ENCODE results near the gene IGSF21.

Gene IGSF21

DNA sequence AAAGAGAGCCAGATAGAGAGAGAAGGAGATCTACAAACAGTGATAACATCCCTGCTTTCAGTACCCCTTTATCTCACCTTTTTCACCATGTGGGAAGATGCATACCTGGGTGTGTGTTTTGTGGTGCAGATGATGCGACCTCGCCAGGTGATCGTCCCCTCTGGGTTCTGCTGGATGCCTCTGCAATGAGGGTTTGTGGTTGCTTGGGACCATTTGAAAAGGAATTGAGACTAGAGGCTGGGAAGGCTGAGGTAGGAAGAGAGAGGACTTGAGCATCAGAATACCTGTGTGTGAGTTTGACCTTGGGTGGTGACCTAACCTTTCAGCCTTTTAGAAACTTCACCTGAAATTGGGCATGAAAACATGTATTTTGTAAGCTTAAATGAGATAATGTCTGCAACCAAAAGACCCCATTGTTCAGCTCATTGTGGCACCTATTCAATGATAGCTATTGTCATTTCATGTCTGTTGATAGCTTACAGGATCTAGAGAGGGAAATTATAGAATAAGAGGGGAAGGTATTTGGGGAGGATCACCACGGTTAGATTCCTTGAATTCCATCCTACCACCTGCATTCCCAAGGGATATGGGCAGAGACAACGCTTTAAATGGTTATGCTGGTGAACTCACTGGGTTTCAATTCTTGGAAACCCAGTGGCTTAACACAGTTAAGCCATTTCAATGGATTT is 125.7 kb downstream of the IGSF21 start:
- DNase-seq = no peak

DNA sequence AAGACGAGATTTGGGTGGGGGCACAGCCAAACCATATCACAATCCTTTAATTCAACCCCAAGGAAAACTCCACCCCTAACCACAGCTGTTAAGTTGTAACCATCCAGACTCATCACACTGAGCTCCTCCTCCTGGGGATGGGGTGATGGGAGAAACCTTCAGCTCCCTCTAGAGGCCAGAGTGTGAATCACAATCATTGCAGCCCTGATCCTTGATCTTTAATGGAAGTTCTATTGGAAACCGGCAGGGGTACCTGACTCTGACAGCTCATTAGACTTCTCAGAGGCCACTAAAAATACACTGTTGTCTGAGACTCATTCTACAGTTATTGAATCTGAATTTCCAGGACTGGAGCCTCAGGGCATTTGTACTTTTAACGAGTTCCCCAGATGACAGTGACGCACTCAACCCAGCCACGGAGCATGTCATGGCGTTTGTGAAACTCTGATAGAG is 127.2 kb downstream of the IGSF21 start:
- DNase-seq = peak; percentile 80

DNA sequence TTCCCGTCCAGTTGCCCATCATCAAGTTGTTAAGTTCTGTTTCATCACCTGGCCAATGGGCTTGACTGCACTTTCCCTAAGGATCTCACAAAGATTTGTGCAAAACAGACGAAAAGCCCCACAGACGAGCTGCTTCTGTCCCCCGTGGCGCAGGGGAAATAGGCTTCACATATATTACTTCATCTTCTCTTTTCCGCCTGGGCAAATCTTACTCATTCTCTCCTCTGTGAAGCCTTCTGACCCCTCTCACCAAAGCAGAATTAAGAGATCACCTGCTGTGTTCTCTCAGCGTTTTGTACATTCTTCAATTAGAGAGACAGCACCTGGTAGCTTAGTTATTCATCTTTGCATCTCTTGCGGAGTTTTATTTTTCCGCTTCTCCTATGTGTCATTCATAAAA is 129.8 kb downstream of the IGSF21 start:
- DNase-seq = no peak

DNA sequence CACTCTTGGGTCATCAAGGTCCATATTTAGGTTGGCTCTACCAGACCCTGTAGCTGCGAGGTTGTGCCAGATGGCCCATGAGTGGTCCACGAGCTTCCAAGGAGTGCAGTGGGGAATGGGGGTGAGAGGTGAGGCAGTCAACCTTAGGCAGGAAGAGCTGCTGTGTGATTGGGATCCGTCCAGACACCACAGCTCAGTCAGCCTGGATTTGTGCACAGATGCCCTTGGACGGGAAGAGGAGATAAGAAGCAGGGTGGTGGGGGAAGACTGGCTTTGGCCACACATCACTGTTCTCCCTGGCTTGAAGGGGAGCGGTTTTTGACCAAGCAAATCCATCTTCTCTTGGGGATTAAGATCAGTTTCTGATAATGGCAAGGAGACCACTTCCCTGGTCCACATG is 130.6 kb downstream of the IGSF21 start:
- no peak for DNase-seq

GRCh38 chr1:18239671-18240070 is 132.1 kb downstream of the IGSF21 start:
- no peak for DNase-seq

GRCh38 chr1:18240906-18241305 is 133.3 kb downstream of the IGSF21 start:
- DNase-seq = no peak

DNA sequence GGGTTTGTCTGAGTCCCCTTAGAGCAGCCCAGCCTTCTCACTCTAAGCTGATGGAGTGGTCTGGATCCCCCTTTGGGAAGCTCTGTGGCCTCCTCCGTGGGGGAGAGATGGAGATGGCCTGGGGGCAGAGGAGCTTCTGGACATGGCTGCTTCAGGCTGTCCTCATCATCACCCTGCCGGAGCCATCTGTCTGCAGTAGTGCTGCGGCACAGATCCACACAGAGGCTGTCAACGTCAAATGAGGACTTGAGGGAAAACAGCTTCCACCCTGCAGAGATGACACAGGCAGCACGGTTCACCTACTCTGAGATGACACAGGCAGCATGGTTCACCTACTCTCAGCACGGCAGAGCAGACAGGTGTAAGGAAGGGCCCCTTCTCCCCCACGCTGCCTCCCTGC is 134.3 kb downstream of the IGSF21 start:
- DNase-seq = no peak

DNA sequence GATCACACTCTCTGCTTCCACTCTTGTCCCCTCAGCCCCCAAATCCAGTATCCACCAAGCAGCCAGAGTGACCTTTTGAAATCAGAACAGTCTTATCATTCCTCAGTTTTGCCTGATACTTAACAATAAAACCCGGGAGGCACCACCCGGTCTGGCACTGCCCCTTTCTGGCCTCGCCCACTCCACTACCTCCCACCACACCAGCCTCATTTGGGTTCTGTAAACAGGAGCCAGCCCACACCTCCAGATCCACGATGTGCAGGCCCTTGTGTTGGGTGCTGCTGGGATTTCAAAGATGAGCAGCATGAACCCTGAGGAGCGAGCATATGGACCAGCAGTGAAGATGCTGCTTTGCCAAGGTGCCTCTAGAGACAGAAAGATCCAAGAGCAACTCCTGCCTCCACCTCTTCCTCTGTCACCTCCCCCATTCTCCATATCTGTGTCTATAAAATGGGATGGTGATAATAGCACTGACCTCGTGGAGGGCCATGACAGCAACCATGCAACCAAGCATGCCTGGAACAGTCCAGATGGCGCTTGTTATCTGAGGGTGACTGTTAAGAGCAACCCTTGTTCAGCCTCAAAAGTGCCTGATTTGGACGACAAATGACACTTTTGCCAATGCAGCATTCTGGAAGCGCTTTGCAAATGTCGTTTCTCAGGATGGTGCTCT is 136.0 kb downstream of the IGSF21 start:
- no peak for DNase-seq

GRCh38 chr1:18244762-18245161 is 137.2 kb downstream of the IGSF21 start:
- DNase-seq = no peak

- DNase-seq = no peak
Observed at GRCh38 chr1:18245647-18246046, 138.0 kb downstream of the IGSF21 start.

- no peak for DNase-seq
Observed at GRCh38 chr1:18246543-18246942, 138.9 kb downstream of the IGSF21 start.

DNA sequence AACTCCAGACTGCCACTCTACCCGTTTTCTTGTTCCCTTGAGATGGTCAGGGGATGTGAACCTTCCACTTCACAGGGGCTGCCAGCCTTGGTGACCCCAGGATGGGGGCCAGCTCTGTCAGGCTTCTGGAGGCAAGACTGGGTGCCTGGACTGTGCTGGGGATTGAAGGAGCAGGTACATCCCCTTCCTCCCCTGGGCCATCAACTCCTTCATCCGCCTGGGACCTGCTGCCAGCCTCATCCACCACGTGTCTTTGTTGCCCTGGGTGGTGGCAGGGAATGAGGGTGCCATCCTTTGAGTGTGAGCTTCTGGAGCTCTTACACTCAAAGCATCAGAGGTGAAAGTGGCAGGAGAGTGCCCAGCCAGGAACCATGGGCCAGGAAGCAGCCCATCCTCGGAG is 139.6 kb downstream of the IGSF21 start:
- no peak for DNase-seq

- no peak for DNase-seq
Observed at GRCh38 chr1:18249631-18250030, 142.0 kb downstream of the IGSF21 start.

DNA sequence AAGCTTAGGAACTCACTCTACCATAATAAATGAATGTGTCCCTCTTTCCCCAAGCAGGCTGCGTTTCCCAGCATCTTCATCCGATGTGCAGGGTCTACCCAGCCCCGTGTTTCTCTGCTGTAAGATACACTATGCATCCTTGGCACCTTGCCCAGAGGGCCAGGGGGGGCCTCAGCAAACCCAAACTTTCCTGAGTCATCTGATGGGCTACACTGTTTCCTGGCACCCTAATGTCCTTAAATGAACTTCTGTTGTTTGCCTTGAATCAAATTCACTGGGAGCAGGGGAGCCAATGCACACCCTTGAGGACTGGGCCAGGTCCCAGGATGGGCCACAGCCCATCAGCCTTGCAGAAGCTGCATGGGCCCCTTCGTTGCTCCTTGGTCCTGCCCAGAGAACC is 145.5 kb downstream of the IGSF21 start:
- DNase-seq = no peak

DNA sequence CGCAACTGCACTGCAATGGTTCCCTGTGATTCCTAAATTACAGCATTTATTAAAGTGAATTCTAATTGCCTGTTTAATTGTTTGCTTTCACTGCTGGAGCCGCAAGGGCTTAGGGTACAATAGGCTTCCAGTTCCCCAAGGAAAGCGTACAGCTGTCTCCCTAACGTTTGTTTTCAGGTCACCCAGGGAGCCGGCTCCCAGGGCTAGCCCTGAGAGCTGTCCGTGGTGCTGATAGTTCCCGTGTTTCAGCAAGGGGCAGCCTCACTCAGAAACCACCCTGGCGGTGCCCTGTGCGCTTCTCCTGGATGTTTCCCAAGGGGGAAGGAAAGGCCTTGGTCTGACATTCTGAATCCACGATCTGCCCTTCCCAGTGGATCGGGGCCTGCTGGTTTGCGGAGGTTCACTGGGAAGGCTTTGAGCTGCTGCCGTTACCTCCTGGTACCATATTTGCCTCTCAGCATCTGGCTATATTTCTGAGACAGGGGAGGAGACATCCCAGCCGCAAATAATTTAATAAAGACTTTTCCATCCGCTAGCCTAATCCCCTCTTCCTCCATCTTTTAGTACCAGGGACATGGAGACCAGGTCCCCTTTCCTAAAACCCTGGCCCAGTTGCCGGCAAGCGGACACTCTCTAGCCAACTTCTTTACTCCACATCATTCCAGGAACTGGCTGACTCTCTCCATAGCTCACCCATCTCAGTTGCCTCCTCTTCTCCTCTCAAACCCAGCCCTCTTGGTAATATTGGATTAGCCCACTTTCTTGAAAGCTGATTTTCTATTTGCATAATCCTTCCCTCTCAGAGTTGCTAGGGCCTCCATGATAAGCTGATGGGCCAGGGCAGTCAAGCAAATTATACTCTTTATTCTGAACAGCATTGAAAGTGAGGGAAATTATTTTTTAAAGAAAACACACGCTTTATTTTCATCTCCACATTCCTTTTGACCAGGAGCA is 149.0 kb downstream of the IGSF21 start:
- DNase-seq = peak; percentile 89

- DNase-seq = no peak
Observed at GRCh38 chr1:18257778-18258177, 150.2 kb downstream of the IGSF21 start.

- DNase-seq = no peak
Observed at GRCh38 chr1:18261891-18262290, 154.3 kb downstream of the IGSF21 start.

GRCh38 chr1:18262726-18263125 is 155.1 kb downstream of the IGSF21 start:
- DNase-seq = no peak

GRCh38 chr1:18263547-18264120 is 156.0 kb downstream of the IGSF21 start:
- DNase-seq = no peak

GRCh38 chr1:18264450-18265039 is 156.9 kb downstream of the IGSF21 start:
- DNase-seq = no peak

- no peak for DNase-seq
Observed at GRCh38 chr1:18265641-18266040, 158.0 kb downstream of the IGSF21 start.

- no peak for DNase-seq
Observed at GRCh38 chr1:18266391-18266790, 158.8 kb downstream of the IGSF21 start.

DNA sequence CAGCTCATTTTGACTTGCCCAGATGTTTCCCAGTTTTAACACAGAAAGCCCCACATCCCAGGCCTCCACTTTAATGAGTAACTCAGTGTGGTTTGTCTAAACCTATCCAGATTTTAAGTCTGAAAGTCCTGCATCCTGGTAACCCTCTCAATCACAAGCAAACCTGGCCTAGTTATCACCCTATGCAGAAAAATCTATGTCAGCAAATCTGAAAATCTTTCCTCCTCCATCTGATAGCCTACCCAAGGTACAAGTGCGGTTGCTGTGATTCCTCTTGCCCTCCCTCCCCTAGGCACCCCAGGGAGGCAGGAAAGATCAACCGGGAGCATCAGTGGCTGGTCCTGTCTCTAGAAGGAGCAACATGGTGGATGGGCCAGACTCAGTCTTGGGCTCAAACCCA is 163.7 kb downstream of the IGSF21 start:
- no peak for DNase-seq

All from islet precursor cell (in vitro differentiated cells).